Gastrocnemius medialis (tissue), 4 donors: ENCODE results near the gene EPS8.

Experiments
- POLR2A ChIP-seq, 2 donors: fragments of 450-650 bp; IDR thresholded peaks; one replicate each; pipeline ENCODE4 v1.6.1; 2017; ENCODE audit warnings: antibody characterized with exemption in 2 of 2, mild to moderate bottlenecking in 2 of 2, moderate library complexity in 2 of 2
- TF ChIP-seq, protein P1 (sequence below), 5 experiments: fragments of 450-650 bp in 3 of 5; fragments of 200-600 bp in 2 of 5; sonication (generic) in 2 of 5; IDR thresholded peaks in 4 of 5; conservative IDR thresholded peaks in 1 of 5; 1 replicate in 4 of 5; 2 replicates in 1 of 5; pipeline ENCODE4 v1.5.1; 2016 to 2019; ENCODE audit warnings: antibody characterized with exemption in 5 of 5, mild to moderate bottlenecking in 3 of 5, moderate library complexity in 3 of 5

DNA sequence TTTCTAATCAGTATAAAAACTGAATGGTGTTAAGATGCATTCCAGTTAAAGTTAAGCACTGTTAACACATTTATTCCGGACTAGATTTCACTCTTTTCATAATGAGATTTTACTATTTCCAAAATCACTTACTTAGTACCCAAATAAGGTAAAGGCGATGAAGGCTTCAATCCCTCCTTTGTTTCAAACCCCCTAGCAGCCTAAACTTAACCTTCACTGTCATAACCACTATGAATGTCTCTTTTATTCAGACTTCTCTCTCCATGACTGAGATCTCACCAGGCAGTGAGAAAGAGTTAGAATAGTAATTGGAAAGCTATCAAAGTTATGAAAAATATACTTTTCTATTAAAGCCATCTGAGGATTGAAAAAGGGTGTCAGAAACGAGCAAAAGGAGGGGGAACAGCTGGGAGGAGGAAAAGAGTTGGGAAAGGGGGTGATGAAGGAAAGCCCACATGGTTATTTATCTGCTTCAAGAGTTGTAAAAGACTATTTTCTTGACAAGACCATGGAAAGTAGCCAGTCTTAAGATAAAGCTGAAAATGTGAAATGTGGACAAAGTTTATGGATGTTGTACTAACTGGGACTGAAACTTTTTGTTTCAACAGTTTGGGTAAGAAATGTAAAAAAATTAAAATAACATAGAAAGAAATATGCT is 11.7 kb downstream of the EPS8 start:
- TF ChIP-seq, protein P1, sequence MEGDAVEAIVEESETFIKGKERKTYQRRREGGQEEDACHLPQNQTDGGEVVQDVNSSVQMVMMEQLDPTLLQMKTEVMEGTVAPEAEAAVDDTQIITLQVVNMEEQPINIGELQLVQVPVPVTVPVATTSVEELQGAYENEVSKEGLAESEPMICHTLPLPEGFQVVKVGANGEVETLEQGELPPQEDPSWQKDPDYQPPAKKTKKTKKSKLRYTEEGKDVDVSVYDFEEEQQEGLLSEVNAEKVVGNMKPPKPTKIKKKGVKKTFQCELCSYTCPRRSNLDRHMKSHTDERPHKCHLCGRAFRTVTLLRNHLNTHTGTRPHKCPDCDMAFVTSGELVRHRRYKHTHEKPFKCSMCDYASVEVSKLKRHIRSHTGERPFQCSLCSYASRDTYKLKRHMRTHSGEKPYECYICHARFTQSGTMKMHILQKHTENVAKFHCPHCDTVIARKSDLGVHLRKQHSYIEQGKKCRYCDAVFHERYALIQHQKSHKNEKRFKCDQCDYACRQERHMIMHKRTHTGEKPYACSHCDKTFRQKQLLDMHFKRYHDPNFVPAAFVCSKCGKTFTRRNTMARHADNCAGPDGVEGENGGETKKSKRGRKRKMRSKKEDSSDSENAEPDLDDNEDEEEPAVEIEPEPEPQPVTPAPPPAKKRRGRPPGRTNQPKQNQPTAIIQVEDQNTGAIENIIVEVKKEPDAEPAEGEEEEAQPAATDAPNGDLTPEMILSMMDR (IDR thresholded peaks at IDR 0.05 in 4 of 5, conservative IDR thresholded peaks at IDR 0.05 in 1 of 5) = no peak
- TF ChIP-seq POLR2A (IDR thresholded peaks at IDR 0.05) = no peak
